HuH-7 (cell line): ENCODE results near the gene MED1.
"Not testable (repeated sequence)": the region's sequence is repeated elsewhere in the genome, so short reads cannot be mapped to it uniquely, and the experiment has no call there.

Source experiments
- DNase-seq: peaks from one replicate; pipeline ENCODE4 v3.0.0; 2011; ENCODE audit warnings: low spot score

The MED1 gene, protein sequence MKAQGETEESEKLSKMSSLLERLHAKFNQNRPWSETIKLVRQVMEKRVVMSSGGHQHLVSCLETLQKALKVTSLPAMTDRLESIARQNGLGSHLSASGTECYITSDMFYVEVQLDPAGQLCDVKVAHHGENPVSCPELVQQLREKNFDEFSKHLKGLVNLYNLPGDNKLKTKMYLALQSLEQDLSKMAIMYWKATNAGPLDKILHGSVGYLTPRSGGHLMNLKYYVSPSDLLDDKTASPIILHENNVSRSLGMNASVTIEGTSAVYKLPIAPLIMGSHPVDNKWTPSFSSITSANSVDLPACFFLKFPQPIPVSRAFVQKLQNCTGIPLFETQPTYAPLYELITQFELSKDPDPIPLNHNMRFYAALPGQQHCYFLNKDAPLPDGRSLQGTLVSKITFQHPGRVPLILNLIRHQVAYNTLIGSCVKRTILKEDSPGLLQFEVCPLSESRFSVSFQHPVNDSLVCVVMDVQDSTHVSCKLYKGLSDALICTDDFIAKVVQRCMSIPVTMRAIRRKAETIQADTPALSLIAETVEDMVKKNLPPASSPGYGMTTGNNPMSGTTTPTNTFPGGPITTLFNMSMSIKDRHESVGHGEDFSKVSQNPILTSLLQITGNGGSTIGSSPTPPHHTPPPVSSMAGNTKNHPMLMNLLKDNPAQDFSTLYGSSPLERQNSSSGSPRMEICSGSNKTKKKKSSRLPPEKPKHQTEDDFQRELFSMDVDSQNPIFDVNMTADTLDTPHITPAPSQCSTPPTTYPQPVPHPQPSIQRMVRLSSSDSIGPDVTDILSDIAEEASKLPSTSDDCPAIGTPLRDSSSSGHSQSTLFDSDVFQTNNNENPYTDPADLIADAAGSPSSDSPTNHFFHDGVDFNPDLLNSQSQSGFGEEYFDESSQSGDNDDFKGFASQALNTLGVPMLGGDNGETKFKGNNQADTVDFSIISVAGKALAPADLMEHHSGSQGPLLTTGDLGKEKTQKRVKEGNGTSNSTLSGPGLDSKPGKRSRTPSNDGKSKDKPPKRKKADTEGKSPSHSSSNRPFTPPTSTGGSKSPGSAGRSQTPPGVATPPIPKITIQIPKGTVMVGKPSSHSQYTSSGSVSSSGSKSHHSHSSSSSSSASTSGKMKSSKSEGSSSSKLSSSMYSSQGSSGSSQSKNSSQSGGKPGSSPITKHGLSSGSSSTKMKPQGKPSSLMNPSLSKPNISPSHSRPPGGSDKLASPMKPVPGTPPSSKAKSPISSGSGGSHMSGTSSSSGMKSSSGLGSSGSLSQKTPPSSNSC (N-terminal part only)

DNA sequence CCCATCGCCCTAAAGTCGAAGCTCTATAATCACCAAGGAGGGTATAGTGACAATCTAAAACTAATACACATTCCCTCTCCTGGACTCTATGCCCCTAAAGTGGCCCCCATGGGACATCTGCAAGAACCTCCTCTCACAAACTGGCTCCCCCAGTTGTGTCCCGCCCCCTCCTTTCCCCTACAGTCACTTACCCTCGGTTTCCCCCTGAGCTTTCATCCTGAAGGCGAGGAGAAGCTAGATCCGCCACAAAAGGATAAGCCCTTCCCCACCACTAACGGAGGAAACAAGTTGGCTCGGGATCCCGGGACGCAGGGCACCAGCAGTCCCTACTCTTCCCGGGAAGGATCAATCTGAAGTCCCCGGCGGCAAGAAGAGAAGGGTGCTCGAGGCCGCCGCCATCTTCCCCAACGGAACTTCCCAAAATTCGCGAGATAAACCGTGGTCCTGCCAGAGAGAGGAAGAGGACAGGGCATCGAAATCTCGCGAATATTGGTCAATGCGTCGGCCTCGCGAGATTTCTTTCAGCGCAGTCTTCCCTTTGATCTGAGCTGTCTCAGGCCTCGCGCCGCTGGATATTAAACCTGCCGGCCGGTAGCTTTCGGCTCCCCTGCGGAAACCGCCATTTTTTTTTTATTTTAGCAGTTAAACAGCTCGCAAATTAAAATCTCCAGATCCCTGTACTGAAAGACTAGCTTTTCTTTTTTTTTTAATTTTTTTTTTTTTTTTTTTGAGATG, at the start of gene MED1:
MED1 (minus strand) TSS at position 417 of the 735 bp plus-strand sequence; CDS start at position 216, 201 bp downstream.
- peak; percentile 74 for DNase-seq

GRCh38 chr17:39496921-39497320, 45.9 kb upstream of the MED1 start:
- DNase-seq: not testable (repeated sequence)

DNA sequence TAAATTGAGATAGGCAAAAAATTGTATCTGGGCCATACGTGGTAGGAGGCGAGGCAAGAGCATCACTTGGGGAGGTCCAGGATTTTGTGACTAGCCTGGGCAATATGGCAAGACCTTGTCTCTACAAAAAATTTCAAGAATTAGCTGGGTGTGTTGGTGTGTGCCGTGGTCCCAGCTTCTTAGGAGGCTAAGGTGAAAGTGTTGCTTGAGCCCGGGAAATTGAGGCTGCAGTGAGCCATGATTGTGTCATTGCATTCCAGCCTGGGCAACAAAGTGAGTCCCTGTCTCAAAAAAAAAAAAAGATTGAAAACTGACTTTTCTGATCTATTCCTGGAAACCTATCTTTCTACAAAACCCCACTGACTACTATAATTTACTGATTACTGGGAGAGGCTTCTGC, 36.9 kb upstream of the MED1 start:
- no peak for DNase-seq

- DNase-seq: not testable (repeated sequence)
Observed at GRCh38 chr17:39487490-39487889, 36.4 kb upstream of the MED1 start.

DNA sequence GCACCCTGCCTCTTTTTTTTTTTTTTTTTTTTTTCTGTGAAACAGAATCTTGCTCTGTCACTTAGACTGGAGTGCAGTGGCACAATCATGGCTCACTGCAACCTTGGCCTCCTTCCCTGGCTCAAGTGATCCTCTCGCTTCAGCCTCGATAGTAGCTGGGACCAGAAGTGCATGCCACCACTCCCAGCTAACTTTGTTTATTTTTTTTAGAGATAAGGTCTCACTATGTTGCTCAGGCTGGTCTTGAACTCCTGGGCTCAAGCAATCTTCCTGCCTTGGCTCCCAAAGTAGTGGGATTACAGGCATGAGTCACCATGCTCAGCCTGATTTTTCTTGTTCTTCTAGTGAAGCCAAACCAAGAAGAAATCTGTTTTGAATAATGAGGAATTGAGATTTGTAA, 35.2 kb upstream of the MED1 start:
- no peak for DNase-seq

DNA sequence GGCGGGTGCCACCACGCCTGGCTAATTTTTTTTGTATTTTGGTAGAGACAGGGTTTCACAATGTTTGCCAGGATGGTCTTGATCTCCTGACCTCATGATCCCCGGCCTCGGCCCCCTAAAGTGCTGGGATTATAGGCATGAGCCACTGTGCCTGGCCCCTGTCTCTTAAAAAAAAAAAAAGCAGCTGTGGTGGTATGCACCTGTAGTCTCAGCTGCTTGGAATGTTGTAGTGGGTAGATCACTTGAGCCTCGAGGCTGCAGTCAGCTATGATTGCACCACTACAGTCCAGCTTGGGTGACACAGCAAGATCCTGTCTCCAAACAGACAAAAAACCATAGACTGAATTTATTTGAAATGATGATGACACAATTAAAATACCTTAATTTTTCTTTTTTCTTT, 34.5 kb upstream of the MED1 start:
- no peak for DNase-seq

DNA sequence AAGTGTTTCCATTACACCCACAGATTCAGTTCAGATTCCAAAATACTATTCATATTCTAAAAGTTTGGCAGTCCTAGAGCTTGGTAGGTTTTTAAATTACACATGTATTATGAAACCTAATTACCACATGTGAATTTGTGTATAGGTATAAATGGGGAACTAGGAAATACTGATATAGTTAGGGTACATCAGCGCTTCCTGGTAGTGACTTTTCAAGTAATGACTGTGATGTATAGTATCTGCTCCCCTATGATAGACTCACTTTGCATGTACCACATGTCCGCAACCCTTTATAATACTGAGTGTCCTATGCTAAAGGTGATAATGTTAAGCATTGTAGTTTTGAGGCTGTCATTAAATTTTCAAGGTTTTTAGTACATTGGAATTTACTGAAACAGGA, 33.1 kb upstream of the MED1 start:
- no peak for DNase-seq

DNA sequence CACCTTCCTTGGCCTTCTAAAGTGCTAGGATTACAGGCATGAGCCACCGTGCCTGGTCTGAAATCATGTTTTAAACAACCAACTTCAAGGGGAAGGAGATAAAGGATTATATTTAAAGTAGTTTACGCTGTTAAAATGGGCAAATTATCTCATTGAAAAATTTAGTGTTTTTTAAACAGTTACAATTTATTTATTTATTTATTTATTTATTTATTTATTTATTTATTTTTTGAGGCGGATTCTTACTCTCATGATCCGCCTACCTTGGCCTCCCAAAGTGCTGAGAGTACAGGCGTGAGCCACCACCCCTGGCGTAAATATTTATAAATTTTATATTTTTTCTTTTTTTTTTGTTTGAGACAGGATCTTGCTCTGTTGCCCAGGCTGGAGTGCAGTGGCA, 32.4 kb upstream of the MED1 start:
- no peak for DNase-seq

- not testable (repeated sequence) for DNase-seq
Observed at GRCh38 chr17:39479631-39480030, 28.6 kb upstream of the MED1 start.

DNA sequence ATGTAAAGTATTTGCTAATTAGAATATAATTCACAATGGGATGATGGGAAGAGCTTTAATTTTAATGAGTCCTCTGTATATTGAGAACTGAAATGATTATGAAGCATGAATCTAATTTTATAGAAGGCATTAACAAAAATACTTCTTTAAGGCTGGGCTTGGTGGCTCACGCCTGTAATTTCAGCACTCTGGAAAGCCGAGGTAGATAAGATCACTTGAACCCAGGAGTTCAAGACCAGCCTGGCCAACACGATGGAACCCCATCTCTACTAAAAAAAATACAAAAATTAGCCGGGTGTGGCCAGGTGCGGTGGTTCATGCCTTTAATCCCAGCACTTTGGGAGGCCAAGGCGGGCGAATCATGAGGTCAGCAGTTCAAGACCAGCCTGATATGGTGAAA, 22.2 kb upstream of the MED1 start:
- DNase-seq: no peak

DNA sequence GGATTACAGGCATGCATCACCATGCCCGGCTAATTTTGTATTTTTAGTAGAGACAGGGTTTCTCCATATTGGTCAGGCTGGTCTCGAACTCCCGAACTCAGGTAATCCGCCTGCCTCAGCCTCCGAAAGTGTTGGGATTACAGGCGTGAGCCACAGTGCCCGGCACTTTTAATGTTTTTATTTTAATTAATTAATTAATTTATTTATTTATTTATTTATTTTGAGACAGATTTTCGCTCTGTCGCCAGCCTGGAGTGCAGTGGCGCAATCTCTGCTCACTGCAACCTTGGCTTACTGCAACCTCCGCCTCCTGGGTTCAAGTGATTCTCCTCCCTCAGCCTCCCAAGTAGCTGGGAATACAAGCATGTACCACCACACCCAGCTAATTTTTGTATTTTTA, 17.5 kb upstream of the MED1 start:
- not testable (repeated sequence) for DNase-seq

- DNase-seq: not testable (repeated sequence)
Observed at GRCh38 chr17:39464639-39465181, 13.6 kb upstream of the MED1 start.

- DNase-seq: no peak
Observed at GRCh38 chr17:39462631-39463375, 11.7 kb upstream of the MED1 start.

GRCh38 chr17:39461926-39462569, 11.0 kb upstream of the MED1 start:
- no peak for DNase-seq

- DNase-seq: peak; percentile 82
Observed at GRCh38 chr17:39461113-39461925, 10.3 kb upstream of the MED1 start, which contains the start of gene CDK12. TSS of gene CDK12 (plus strand) at chr17:39461486. CDS start at chr17:39462072, 586 bp downstream.

- no peak for DNase-seq
Observed at GRCh38 chr17:39455919-39456318, 4.9 kb upstream of the MED1 start.

DNA sequence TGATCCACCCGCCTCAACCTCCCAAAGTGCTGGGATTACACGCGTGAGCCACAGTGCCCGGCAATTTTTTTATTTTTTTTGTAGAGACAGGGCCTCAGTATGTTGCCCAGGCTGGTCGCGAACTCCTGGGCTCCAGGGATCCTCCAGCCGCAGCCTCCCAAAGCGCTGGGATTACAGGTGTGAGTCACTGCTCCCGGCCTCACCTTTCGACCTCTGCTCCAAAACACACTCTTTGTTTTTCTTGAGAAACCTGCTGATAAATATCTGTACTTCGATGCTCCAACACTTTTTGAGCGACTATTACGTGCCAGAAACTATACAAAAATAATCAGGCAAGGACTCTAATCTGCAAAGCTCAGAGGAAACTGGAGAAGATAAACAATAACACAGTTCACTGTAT, 1.0 kb downstream of the MED1 start:
- DNase-seq: no peak

DNA sequence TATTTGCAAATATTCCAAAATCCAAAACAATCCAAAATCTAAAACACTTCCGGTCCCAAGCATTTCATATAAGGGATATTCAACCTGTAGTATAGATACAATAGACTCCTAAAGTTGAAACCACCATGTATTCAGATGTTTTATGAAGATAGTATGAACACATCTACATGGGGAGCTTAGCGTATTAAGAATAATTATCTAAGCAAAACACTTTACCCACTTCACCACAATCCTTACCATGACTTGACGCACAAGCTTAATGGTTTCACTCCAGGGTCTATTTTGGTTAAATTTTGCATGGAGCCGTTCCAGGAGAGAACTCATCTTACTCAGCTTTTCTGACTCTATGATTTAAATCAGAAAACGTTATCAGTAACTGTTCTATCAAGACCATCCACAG, 3.5 kb downstream of the MED1 start:
- no peak for DNase-seq

DNA sequence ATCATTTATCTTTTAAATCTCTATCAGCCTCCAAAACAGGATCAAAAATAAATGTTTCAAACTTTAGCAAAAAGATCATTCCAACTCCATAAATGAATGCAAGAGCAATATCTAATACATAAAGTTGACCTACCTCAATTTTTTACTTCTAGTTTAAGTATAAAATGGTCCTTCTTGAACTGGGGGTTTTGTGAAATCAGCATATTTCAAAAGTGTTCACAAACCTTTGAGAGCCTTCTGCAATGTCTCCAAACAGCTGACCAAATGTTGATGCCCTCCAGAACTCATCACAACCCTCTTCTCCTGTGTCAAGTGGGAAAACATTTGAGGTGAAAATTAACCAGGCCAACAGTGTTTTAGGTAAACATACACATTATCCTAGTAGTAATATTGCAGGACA, 7.7 kb downstream of the MED1 start:
- DNase-seq: no peak
